ENCODE data around the gene B4GALNT4.
"Not testable (repeated sequence)": the region's sequence is repeated elsewhere in the genome, so short reads cannot be mapped to it uniquely, and the experiment has no call there.

The B4GALNT4 gene

DNA sequence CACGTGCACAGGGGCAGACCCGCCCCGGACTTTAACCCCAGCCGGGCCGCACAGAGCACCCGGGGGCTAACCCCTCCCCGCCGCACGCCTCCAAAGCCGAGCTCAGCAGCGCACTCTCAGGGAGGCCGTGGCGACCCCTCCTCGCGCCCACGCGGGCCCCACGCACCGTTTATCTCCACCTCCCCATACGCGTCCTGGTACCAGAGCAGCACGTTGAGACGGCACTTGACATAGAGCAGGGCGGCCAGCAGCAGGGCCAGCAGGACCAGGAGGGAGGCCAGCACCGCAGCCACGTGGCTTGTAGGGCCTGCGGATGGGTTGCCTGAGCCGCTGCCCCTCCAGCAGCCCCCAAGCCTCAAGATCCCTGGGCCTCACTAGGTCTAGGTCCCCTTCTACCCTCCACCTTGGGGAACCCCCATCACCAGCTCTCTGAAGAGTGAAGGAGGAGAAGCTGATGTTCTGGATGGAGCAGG, 38.4 kb downstream of the B4GALNT4 start:
- Histone ChIP-seq H3K4me2 (peak overlapping the region; percentile 83), H3K36me3 (peaks cover 3% of the 10 kb centered on the region; the same call in 1 of the 2 replicates), H4K20me1 (peaks cover 10% of the 10 kb centered on the region), H3K27ac (peak overlapping the region; percentile 63; the same call in 1 of the 2 replicates), H3K4me3 (0 out of 2 replicates have a peak overlapping the region, but pooled peaks have one; percentile 28), H3K9me3 (no peaks in the 10 kb centered on the region), H3K4me1 (peaks cover 52% of the 10 kb centered on the region), H3K9ac (no peak overlapping the region), H3K27me3 (no peaks in the 10 kb centered on the region)
- TF ChIP-seq Cebpa-rat (IDR thresholded peaks at IDR 0.05), result no peak

DNA sequence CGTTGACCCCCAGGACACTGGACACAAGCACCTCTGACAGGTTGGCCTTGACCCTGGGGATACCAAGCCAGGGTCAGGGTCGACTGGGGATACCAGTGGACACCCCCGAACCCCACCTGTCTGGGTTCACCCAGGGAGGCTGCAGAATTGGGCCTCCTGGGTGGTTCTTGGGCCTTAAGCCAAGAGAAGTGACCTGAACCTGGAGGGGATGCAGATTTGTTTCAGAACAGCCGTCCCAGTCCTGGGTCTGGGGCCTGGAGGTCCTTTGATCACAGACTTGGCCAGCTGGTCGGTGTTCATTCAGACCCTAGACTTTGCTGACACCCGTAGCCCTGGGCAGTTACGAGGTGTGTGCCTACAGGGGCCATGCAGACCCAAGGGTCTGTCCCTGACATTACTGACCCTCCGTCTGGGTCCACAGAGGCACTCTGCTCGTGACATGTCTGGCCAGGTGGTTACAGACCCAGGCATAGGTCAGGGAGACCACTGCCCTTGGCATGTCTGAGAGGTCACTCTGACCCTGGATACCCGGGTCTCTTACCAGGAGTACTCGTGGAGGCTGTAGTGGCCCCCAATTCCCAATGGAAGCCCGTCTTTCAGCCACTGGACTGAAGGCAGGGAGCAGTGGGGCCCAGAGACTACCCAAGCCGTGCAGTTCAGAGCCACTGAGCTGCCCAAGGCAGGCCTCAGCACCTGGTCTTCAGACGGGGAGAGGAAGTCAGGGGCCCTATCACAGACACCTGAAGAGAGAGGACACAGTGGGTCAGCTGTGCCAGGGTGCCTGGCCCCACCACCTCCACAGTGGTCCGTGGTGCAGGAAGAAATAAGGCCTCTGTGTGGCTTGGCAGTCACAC, 39.1 kb downstream of the B4GALNT4 start:
- Histone ChIP-seq H3K9me3 (no peaks in the 10 kb centered on the region), H3K4me1 (peaks cover 59% of the 10 kb centered on the region), H3K27ac (no peak overlapping the region), H3K27me3 (no peaks in the 10 kb centered on the region), H3K4me2 (peak overlapping the region; percentile 83; the same call in 1 of the 2 replicates), H3K4me3 (no peak overlapping the region), H4K20me1 (peaks cover 17% of the 10 kb centered on the region), H3K9ac (no peak overlapping the region), H3K36me3 (peaks cover 3% of the 10 kb centered on the region; the same call in 1 of the 2 replicates)
- no peak for TF ChIP-seq Cebpa-rat (IDR thresholded peaks at IDR 0.05)

DNA sequence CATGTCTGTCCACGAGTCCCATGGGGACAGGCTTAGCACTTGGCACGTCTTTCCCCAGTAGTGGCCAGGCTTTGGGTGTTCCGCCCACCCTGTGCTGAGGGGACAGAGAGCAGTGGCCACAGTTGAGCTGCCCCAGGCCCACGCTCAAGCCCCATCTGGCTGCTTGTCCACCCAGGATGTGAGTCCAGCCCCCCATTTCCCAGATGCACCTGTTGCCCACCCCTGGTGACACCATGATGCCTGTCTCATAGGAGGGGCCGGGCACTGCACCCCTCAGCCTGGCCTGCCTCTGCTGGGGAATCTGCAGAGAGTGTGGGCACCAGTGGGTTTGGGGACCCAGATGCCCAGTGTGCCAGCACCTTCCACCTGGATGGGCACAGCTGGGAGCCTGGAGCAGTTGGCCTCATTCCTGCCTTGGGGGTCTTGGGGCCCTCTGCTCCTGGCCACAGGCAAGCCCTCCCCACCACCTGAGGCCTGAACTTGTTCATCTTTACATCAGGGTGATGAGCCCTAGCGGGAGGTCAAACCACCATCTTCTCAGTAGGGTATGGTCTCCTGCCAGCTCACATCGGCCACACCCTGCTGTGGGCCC, 39.8 kb downstream of the B4GALNT4 start:
- no peak for TF ChIP-seq Cebpa-rat (IDR thresholded peaks at IDR 0.05)
- Histone ChIP-seq H3K9me3 (no peaks in the 10 kb centered on the region), H3K27me3 (no peaks in the 10 kb centered on the region), H3K4me3 (no peak overlapping the region), H4K20me1 (peaks cover 17% of the 10 kb centered on the region), H3K4me1 (peaks cover 66% of the 10 kb centered on the region), H3K36me3 (peaks cover 3% of the 10 kb centered on the region; the same call in 1 of the 2 replicates), H3K27ac (no peak overlapping the region), H3K9ac (no peak overlapping the region), H3K4me2 (no peak overlapping the region)

DNA sequence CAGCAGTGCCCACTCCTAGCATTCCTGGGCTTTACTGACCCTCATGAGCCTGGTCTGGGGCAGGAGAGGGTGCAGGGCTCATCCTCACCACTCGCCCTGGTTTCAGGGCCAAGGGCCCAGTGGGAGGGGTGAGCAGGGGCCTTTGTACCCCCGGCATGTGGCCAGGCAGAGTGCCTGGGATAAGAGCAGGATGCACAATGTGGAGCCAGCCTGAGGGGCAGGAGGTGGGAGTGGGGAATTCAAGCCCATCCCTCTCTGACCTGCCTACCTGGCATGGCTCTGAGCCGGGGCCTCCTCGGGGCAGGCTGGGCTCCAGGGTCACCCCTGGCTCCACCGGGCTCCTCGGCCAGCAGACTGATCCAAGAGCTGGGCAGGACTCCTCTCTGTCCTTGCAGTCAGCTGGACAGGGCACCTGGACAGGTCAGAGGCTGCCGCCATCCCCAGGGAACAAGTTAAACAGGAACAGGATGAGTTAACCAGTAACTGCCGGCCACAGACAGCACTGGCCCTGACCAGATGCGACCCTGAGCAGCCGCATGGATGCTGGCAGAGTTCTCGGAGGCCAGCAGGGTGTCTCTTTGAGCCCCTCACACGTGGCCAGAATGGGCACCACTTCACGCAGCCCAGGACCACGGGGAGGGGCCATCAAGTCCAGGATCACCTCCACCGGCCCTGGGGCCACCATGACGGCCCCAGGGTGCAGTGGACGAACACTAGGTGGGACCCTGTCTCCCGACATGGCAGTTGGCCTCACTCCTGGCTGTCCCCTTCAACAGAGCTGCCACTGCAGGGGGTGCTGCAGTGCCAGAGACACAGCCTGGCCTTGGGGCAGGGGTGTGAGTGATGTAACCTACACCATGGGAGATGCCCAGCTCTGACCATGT, 40.5 kb downstream of the B4GALNT4 start:
- Histone ChIP-seq H3K4me1 (peaks cover 70% of the 10 kb centered on the region), H3K36me3 (peaks cover 3% of the 10 kb centered on the region; the same call in 1 of the 2 replicates), H4K20me1 (peaks cover 17% of the 10 kb centered on the region), H3K27ac (no peak overlapping the region), H3K9ac (no peak overlapping the region), H3K9me3 (no peaks in the 10 kb centered on the region), H3K4me3 (no peak overlapping the region), H3K27me3 (no peaks in the 10 kb centered on the region), H3K4me2 (no peak overlapping the region)
- TF ChIP-seq Cebpa-rat (IDR thresholded peaks at IDR 0.05), result no peak

DNA sequence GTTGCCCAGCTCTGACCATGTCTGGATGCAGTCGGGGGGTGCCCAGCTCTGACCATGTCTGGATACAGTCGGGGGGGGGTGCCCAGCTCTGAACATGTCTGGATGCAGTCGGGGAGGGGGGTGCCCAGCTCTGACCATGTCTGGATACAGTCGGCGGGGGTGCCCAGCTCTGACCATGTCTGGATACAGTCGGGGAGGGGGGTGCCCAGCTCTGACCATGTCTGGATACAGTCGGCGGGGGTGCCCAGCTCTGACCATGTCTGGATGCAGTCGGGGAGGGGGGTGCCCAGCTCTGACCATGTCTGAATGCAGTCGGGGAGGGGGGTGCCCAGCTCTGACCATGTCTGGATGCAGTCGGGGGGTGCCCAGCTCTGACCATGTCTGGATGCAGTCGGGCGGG, 41.4 kb downstream of the B4GALNT4 start:
- Histone ChIP-seq H4K20me1 (peaks cover 16% of the 10 kb centered on the region), H3K4me1 (peaks cover 68% of the 10 kb centered on the region)
- H3K9ac ChIP-seq, H3K4me2 ChIP-seq, H3K27me3 ChIP-seq, H3K27ac ChIP-seq, H3K4me3 ChIP-seq, H3K36me3 ChIP-seq, H3K9me3 ChIP-seq: not testable (repeated sequence)

DNA sequence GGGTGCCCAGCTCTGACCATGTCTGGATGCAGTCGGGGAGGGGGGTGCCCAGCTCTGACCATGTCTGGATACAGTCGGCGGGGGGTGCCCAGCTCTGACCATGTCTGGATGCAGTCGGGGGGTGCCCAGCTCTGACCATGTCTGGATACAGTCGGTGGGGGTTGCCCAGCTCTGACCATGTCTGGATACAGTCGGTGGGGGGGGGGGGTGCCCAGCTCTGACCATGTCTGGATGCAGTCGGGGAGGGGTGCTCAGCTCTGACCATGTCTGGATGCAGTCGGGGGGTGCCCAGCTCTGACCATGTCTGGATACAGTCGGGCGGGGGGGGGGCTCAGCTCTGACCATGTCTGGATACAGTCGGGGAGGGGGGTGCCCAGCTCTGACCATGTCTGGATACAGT, 42.2 kb downstream of the B4GALNT4 start:
- not testable (repeated sequence) for H3K4me2 ChIP-seq

DNA sequence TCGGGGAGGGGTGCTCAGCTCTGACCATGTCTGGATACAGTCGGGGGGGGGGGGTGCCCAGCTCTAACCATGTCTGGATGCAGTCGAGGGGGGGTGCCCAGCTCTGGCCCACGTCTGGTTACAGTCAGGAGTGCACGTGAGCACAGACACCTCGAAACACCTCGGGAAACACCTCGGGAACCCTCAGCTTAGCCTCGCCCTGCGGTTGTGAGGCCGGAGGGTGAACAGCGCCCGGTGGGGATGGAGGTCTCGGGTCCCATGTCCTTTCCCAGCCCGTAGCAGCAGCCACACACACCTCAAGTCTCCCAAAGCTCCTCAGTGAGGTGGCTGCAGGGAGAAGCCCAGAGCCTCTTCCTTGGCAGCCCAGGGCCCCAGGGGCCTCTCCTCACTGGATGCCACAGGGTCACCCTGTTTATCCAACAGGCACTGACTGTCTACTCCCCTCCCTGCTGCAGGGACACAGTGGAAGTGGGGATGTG, 43.4 kb downstream of the B4GALNT4 start:
- Histone ChIP-seq H3K27me3 (no peaks in the 10 kb centered on the region), H4K20me1 (peaks cover 7% of the 10 kb centered on the region; the same call in 1 of the 2 replicates), H3K4me3 (no peak overlapping the region), H3K4me2 (peak overlapping the region; percentile 99), H3K9me3 (no peaks in the 10 kb centered on the region), H3K27ac (peak overlapping the region; percentile 45; the same call in 1 of the 2 replicates), H3K4me1 (peaks cover 70% of the 10 kb centered on the region), H3K36me3 (peaks cover 3% of the 10 kb centered on the region; the same call in 1 of the 2 replicates), H3K9ac (no peak overlapping the region; the same call in 1 of the 2 replicates)
- no peak for TF ChIP-seq Cebpa-rat (IDR thresholded peaks at IDR 0.05)

More for the DNA sequence above, 42.2 kb downstream of the B4GALNT4 start:
- H3K4me1 ChIP-seq, result peaks cover 68% of the 10 kb centered on the region
- not testable (repeated sequence) for H3K9ac ChIP-seq, H3K27ac ChIP-seq, H3K4me3 ChIP-seq, H3K27me3 ChIP-seq, H3K9me3 ChIP-seq, H3K36me3 ChIP-seq, H4K20me1 ChIP-seq

DNA sequence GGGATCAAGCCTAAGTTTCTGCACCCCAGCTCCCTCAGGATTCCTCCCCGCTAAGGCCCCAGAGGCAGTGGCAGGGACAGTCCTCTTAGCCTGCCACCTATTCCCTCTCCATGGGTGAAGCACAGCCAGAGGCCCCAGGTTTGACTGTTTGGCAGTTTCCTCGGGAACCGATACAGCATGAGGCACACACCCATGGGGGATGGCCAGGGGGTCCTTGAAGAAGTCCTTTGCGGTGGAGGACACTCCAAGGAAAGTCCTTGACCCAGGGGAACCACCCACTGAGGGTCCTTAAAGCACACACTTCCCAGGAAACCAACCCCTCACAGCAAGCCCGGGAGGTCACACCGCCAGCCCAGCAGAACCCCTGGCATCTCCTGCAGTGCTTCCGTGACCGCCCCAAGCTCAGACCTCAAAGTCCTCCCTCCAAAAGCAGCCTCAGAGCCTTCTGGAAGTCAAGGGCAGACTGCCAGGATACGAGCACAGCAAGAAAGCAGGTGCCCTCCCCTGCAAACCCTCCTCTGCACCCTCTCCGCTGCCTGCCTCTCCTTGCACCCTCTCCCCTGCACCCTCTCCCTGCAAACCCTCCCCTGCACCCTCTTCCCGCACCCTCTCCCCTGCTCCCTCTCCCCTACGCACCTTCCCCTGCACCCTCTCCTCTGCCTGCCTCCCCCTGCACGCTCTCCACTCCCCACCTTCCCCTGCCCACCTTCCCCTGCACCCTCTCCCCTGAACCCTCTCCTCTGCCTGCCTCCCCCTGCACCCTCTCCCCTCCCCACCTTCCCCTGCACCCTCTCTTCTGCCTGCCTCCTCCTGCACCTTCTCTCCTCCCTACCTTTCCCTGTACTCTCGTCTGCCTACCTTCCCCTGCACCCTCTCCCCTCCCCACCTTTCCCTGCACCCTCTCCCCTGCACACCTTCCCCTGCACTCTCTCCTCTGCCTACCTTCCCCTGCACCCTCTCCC, 44.1 kb downstream of the B4GALNT4 start:
- no peak overlapping the region; the same call in 1 of the 2 replicates for H3K9ac ChIP-seq

More for the DNA sequence above, 44.1 kb downstream of the B4GALNT4 start:
- Histone ChIP-seq H3K4me1 (peaks cover 67% of the 10 kb centered on the region), H3K9me3 (no peaks in the 10 kb centered on the region), H3K36me3 (no peaks in the 10 kb centered on the region; the same call in 1 of the 2 replicates), H3K27ac (peak overlapping the region; percentile 45; the same call in 1 of the 2 replicates), H4K20me1 (peaks cover 7% of the 10 kb centered on the region; the same call in 1 of the 2 replicates), H3K4me2 (peak overlapping the region; percentile 99), H3K27me3 (no peaks in the 10 kb centered on the region), H3K4me3 (0 out of 2 replicates have a peak overlapping the region, but pooled peaks have one; percentile 28)
- TF ChIP-seq Cebpa-rat (IDR thresholded peaks at IDR 0.05), result no peak
